OCI-M2 (cell line): ENCODE results near the gene CAMK1D.
"Not testable (repeated sequence)": the region's sequence is repeated elsewhere in the genome, so short reads cannot be mapped to it uniquely, and the experiment has no call there.

Source experiments
- DNase-seq: peaks from one replicate; lab custom pipeline; 2025; ENCODE audit not compliant: unreplicated experiment; lab: John Stamatoyannopoulos, UW

The CAMK1D gene

GRCh38 chr10:12423896-12424295 lies 74.5 kb downstream of the CAMK1D start:
- DNase-seq = no peak

- DNase-seq = no peak
Measured at GRCh38 chr10:12427276-12427675, 77.9 kb downstream of the CAMK1D start.

DNA sequence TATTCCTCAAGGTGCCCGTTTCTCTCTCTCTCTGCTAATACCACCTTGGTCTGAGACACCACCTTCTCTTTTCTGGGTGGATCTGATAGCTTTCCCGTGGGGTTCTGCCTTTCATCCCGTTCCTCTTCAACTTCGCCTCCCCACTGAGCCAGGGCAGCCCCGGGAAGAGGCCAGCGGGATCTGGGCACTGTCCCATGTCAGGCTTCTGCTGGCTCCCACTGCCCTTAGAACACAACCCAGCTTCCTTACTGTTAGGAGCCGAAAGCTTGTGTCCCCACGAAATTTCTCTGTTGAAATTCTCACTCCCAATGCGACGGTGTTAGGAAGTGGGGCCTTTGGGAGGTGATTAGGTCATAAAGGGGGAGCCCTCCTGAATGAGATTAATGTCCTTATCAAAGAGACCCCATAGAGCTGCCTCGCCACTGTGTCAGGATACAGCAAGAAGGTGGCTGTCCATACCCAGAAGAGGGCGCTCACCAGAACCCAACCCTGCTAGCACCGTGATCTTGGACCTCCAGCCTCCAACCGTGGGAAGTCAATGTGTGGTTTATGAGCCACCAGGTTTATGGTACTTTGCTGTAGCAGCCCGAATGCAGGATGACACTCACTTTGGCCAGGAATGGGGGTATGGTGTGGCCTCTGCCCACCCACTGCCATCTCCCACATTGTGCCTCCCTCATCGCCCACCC lies 79.2 kb downstream of the CAMK1D start:
- DNase-seq = no peak

DNA sequence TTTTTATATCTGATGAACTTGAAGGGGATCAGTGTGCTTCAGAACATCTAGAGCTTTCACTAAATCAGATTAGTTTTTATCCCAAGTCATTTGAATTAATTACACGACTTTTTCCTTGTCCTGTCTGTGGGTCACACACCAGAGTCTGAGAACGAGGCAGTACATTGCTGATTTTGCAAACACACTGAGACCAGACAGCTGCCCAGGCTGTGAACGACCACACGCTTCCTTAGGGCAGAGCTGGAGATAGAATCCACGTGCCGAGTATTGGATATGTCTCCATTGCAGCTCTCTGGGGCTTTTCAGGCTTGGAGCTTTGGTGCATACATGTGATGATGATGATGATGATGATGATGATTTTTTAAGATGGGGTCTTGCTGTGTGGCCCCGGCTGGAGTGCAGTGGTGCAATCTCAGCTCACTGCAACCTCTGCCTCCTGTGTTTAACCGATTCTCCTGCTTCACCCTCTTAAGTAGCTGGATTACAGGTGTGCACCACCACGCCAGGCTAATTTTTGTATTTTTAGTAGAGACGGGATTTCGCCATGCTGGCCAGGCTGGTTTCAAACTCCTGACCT lies 81.1 kb downstream of the CAMK1D start:
- DNase-seq = no peak

DNA sequence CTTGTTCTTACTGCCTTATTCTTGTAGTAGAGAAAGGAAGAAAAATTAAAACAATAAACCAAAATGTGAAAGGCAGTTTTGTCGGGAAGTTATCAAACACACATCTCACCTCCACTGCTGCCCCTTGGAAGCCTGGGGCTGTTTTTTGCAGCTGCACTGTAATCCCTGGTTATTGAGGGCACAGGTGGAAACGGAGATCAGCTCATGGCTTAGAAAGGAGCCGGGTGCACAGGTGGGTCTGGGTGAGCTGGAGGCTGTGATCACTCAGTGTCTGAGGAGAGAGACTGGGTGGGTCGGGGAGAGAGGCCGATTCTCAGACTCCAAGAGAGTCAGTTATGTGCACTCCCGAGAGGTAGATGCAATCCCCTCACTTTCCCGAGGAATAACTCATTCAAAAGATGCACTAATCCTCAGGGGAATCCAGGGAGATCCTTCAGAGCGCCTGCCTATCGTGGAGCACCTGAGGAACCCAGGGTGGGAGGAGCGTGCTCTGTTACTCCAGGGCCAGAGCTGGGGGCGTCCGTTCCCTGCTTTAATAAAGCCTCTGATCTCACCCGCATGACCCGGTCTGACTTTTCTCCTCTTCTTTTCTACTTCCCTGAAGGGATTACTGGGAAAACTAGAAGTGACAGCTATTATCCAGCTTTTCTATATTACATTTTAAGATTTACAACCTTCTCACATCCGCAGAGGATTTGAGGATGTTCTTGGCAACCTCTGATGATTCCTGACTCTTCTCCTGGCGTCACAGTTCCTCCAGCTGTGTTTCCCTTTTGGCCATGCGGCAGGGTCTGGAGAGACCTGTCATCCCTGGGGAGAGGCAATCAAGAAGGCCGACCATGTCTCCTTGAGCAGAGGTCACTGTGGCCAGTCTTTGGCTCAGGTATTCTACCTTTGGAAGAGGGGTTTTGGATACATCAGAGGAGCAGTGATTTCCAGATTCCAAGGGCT lies 82.1 kb downstream of the CAMK1D start:
- no peak for DNase-seq

GRCh38 chr10:12432402-12433189 lies 83.2 kb downstream of the CAMK1D start:
- DNase-seq = no peak

- DNase-seq = no peak
Measured at GRCh38 chr10:12434277-12434676, 84.9 kb downstream of the CAMK1D start.

GRCh38 chr10:12434677-12435076 lies 85.3 kb downstream of the CAMK1D start:
- not testable (repeated sequence) for DNase-seq

DNA sequence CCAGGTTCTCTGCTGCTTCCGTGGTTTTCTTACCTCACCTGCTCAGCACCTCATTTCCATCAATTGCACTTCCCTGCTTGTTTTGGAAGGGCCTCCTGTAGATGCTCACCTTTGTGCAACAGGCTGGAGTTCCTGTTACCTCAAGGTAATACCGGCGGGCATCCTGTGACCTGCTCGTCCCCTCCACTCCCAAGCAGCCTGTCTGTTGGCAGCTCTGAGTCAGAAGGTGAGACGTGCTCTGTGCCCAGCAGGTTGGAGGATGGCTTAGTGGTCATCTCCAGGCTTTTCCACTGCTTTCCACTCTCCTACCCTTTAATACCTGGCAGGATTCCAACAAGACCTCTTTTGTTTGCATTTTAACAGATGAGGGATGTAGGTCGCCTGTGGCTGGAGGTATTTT lies 86.0 kb downstream of the CAMK1D start:
- DNase-seq = no peak

DNA sequence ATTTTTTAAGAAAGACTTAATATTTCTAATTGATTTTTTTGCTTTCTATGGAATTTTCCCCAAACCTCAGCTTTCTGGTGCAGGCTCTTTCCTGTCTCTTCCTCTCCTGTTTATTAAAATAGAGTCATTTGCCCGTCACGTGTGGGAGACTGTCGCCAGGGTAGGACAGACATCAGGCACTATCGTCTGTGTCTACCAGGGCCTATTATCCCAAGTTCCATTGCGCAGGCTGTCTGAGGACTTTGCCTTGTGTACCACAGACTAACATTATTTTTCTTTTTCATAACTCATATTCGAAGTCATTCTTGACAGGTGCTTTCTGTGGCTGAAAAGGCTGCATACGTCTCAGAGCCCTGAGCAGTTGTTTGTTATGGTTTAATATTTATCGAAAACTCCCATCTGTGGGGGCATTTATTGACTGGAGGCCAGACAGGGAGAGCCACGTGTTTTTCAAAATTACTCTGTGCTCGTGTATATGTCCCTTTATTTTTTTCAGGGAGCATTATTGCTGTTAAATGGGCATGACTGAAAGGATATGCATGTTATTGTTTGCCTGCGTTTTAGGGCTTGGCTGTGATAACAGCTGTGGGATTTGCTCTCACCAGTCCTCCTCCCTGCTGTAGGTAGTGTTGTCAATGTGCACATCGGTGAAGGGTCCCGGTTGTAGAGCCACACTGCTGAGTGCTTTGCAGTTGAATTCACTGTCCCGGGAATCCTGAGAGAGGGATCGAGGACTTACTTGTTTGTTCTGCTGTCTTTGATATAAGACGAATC lies 89.8 kb downstream of the CAMK1D start:
- DNase-seq = no peak

DNA sequence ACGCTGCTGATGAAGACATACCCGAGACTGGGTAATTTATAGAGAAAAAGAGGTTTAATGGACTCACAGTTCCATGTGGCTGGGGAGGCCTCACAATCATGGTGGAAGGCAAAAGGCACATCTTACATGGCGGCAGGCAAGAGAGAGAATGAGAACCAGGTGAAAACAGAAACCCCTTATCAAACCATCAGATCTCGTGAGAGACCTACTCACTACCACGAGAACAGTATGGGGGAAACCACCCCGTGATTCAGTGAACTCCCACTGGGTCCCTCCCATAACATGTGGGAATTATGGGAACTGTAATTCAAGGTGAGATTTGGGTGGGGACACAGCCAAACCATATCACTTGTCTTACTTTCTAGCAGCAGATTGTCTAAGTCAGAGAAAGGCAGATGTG lies 90.4 kb downstream of the CAMK1D start:
- DNase-seq = not testable (repeated sequence)

DNA sequence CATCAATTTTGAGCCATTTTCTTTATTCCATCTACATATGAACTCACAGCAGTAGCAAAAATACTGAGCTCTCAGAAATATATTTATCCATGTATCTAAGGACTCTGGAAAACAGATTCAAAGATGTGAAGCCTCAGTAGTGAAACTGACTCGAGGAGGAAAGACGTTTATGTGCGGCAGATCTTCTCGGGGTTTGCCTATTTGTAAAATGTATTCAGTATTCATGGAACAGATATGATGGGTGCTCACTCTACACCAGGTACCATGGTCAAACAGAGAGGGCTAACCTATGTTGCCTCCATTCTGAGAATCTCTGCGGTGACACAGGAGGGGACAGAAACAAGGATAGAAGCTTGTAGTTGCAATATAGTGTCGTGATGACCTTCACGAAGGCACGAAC lies 93.7 kb downstream of the CAMK1D start:
- no peak for DNase-seq

DNA sequence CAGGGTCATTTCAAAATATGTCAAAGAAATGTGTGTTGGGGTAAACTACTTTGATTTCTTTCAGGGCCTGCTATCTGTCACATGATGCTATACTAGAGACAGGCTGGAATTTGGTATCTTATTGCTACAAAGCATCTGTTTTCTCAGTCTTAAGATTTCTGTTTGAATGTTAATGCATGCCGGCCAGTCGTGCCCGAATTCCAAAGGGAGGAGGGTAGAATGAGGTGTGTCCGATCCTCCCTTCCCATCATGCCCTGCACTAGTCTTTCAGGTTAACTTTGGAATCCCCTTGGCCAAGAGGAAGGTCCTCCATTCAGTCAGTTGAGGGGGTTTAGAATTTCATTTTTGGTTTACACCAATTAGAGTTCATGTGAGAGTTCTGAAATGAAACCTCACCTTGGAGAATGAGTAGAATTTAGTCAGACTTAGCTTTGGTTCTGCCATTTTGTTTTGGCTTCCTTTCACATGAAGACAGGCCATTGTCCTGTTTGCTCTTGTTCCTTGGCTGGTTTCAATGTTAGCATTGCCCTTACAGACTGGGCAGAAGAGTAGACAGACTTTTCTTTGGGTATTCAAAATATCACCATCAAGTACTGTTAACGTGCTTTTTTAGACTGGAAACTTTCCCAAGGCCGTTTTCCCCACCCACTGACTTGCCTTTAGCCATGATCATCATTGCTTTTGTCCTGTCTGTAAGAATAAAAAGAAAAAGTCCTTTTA lies 95.8 kb downstream of the CAMK1D start:
- DNase-seq = no peak

DNA sequence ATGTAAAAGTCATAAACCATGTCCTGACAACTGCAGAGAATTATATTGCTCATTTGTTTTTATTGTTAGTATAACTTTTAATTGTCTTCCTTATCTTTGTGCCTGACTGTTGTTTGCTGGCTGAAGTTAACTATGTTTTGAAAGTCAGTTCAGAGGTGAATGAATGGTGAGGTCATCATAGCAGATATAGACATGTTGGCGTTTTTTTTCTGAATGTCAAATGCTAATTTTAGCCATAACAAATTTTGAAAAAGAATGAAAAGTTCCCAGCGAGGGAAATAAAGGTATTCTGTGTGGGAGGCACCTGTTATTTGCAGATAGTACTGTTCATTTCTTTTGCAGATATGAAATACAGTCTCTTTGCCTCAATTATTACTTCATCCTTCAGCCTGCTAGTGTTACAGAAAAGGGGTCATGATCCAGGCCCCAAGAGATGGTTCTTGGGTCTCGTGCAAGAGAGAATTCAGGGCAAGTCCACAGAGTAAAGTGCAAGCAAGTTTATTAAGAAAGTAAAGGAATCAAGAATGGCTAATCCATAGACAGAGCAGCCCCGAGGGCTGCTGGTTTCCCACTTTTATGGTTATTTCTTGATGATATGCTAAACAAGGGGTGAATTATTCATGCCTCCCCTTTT lies 96.5 kb downstream of the CAMK1D start:
- DNase-seq = no peak

DNA sequence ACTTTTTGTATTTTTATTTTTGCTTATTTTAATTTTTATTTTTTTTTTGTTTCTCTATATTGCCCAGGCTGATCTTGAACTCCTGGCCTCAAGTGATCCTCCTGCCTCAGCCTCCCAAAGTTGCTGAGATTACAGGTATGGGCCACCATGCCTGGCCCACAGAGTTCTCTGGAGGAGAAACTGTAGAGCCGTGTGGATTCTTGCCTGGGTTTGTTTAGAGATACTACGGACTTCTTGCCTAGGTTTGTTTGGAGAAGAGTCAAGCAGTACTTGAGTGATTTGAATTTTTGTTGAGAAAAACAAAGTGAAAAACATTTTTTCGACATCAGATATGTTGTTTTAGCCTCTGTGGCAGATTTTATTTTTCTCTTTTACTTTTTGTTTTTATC lies 99.0 kb downstream of the CAMK1D start:
- DNase-seq = no peak

DNA sequence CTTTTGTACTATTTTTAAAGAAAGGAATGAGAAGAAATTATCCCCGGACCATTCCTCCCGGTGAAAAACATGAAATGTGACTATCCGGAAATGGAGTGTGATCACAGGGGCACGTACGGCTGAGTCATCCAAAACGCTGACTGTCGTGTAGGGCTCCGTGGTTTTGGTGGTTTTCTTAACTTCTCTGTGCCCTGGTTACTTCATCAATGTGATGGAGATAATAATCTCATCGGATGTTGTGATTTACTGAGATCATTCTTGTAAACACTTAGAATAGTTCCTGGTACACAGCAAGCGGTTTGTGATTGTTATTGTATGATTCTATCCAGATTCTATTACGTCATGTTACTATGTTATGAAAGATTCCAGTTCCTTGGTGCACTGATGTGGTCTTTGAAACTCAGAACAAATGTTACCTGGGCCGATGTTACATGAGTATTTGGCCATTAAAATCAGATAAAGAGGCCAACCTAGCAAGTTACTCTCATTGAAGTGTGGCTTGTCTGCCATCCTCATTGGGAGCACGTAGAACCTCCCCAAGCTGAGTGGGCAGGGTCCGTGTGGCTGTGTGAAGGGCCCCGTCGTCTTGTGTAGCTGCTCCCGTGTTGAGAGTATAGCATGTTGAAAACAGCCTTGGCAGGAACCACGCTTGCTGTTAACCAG lies 99.5 kb downstream of the CAMK1D start:
- no peak for DNase-seq

- DNase-seq = no peak
Measured at GRCh38 chr10:12455318-12455717, 106.0 kb downstream of the CAMK1D start.

GRCh38 chr10:12455766-12456165 lies 106.4 kb downstream of the CAMK1D start:
- no peak for DNase-seq

DNA sequence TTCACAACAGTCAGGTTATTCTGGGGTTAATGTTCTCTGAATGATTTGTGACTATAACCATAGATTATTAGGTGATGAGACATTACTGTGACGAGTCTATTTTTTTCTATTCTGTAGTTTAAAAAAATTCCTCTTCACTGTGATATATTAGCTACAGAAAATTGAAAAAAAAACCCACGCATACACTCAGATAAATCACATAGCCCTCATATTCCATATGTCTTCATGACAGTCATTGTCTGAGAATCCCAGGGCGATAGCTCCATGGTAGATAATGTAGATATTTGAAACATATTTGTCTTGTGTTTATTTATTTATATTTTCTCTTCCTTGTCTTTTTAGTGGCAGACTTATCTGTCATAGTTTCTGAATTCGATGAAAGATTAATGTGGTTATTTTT lies 110.0 kb downstream of the CAMK1D start:
- DNase-seq = no peak
